DOHH2 (cell line): Measurements from ENCODE around the gene MBD5.

ENCODE experiments used
- H3F3A ChIP-seq: fragments of 200-600 bp; sonication (generic), shearing (Covaris generic); 2 replicates; pipeline ENCODE4 v1.6.0; 2016; ENCODE audit warnings: antibody characterized with exemption, mild to moderate bottlenecking; ENCODE audit not compliant: control insufficient read depth, insufficient read depth
- H3K27ac ChIP-seq: fragments of 200-600 bp; sonication (generic); 2 replicates; pipeline ENCODE4 v1.5.1; 2014; ENCODE audit warnings: low read depth, mild to moderate bottlenecking, low read length, moderate library complexity
- H3K27me3 ChIP-seq: fragments of 200-600 bp; sonication (generic); 2 replicates; pipeline ENCODE4 v1.6.1; 2014; ENCODE audit warnings: mild to moderate bottlenecking, low read length, mixed read lengths; ENCODE audit not compliant: control insufficient read depth
- H3K36me3 ChIP-seq: fragments of 200-600 bp; sonication (generic); 2 replicates; pipeline ENCODE4 v1.6.1; 2014; ENCODE audit warnings: mild to moderate bottlenecking, low read length, moderate library complexity, mixed read lengths; ENCODE audit not compliant: control insufficient read depth
- H3K4me1 ChIP-seq: fragments of 200-600 bp; sonication (generic); 2 replicates; pipeline ENCODE4 v1.6.1; 2014; ENCODE audit warnings: mild to moderate bottlenecking, low read length, mixed read lengths; ENCODE audit not compliant: control insufficient read depth
- H3K4me2 ChIP-seq: fragments of 200-600 bp; sonication (generic); 2 replicates; pipeline ENCODE4 v1.6.0; 2014; ENCODE audit warnings: mild to moderate bottlenecking, low read length, moderate library complexity
- H3K4me3 ChIP-seq: fragments of 200-600 bp; sonication (generic); 2 replicates; pipeline ENCODE4 v1.5.1; 2014; ENCODE audit warnings: mild to moderate bottlenecking, low read length, mixed read lengths
- H3K79me2 ChIP-seq: fragments of 200-600 bp; sonication (generic); 2 replicates; pipeline ENCODE4 v1.6.1; 2014; ENCODE audit warnings: mild to moderate bottlenecking, low read length, mixed read lengths; ENCODE audit not compliant: control insufficient read depth
- H3K9me2 ChIP-seq: fragments of 200-600 bp; sonication (generic); replicated peaks from 2 replicates; pipeline ENCODE4 v1.6.1; 2014; ENCODE audit warnings: mild to moderate bottlenecking, low read length, mixed read lengths; ENCODE audit not compliant: control insufficient read depth
- H3K9me3 ChIP-seq: fragments of 200-600 bp; sonication (generic); 2 replicates; pipeline ENCODE4 v1.6.1; 2014; ENCODE audit warnings: antibody characterized with exemption, low read length, mixed read lengths; ENCODE audit not compliant: control insufficient read depth, insufficient read depth
- H4K20me1 ChIP-seq: fragments of 200-600 bp; sonication (generic); 2 replicates; pipeline ENCODE4 v1.6.0; 2014; ENCODE audit warnings: low read depth, mild to moderate bottlenecking, antibody characterized with exemption, low read length, moderate library complexity; ENCODE audit not compliant: control insufficient read depth, insufficient read depth
- EZH2phosphoT487 ChIP-seq: fragments of 200-600 bp; sonication (generic); IDR thresholded peaks from 2 replicates; pipeline ENCODE4 v1.6.1; 2017; ENCODE audit warnings: borderline replicate concordance, mild to moderate bottlenecking, antibody characterized with exemption, low read length, moderate library complexity, mixed read lengths
- TF ChIP-seq, protein P1 (sequence below): fragments of 200-600 bp; sonication (generic); IDR thresholded peaks from one replicate; pipeline ENCODE4 v1.5.1; 2014; ENCODE audit warnings: antibody characterized with exemption, mild to moderate bottlenecking, low read depth, low read length; ENCODE audit not compliant: poor library complexity, severe bottlenecking

The MBD5 gene

DNA sequence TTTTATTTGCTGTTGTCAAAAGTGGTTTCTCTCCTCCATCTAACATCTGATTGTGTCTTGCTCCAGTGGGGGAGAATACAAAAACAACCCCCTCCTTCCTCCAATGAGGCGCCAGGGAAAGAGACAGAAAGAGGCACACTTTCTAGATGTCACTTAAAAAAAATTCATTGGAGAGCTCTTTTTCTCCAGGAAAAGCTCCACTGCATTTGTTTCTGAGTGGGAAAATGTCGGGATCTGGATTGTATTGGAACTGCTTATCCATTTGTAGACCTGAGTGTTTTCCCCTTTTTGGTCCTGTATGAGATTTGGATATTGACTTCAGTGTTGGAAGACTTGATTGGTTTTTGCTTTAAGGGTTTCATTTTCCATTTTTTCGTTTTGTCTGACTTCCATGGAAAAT lies 995 bp downstream of the MBD5 start:
- H3K79me2 ChIP-seq = peaks cover 84% of the 10 kb centered on the region
- H3K36me3 ChIP-seq = no peaks in the 10 kb centered on the region
- no peaks in the 10 kb centered on the region for H3K9me3 ChIP-seq
- peaks cover 27% of the 10 kb centered on the region for H3K4me1 ChIP-seq
- no peaks in the 10 kb centered on the region for H3K27me3 ChIP-seq
- H3K27ac ChIP-seq = peak overlapping the region; percentile 68
- TF ChIP-seq, protein P1, sequence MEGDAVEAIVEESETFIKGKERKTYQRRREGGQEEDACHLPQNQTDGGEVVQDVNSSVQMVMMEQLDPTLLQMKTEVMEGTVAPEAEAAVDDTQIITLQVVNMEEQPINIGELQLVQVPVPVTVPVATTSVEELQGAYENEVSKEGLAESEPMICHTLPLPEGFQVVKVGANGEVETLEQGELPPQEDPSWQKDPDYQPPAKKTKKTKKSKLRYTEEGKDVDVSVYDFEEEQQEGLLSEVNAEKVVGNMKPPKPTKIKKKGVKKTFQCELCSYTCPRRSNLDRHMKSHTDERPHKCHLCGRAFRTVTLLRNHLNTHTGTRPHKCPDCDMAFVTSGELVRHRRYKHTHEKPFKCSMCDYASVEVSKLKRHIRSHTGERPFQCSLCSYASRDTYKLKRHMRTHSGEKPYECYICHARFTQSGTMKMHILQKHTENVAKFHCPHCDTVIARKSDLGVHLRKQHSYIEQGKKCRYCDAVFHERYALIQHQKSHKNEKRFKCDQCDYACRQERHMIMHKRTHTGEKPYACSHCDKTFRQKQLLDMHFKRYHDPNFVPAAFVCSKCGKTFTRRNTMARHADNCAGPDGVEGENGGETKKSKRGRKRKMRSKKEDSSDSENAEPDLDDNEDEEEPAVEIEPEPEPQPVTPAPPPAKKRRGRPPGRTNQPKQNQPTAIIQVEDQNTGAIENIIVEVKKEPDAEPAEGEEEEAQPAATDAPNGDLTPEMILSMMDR = no peak
- no peak for TF ChIP-seq EZH2phosphoT487
- H3K4me3 ChIP-seq = peak overlapping the region; percentile 99
- no peaks in the 10 kb centered on the region for H3K9me2 ChIP-seq
- no peaks in the 10 kb centered on the region for H3F3A ChIP-seq
- peak overlapping the region; percentile 80 for H3K4me2 ChIP-seq
- H4K20me1 ChIP-seq = no peaks in the 10 kb centered on the region

DNA sequence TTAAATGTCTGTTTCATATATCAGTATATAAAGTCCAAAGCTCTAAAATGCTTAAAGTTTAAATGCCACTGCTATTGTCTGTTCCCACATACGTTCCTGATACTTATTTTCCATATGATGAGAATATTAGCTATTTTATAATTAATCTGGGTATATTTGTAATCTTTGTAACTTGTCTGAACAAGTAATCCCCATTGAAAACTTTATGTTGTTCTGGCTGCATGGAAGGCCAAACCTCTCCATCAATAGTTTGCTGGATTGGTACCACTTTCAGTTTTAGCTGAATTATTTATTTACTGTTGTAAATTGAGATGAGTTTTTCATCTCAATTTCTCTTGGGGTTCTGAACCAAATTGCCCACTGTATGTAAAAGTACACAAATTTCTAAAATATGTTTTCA lies 1.5 kb downstream of the MBD5 start:
- Histone ChIP-seq H3K27me3 (no peaks in the 10 kb centered on the region), H3K27ac (no peak overlapping the region), H3F3A (no peaks in the 10 kb centered on the region), H3K9me2 (no peaks in the 10 kb centered on the region), H3K4me3 (peak overlapping the region; percentile 99), H4K20me1 (no peaks in the 10 kb centered on the region), H3K9me3 (no peaks in the 10 kb centered on the region), H3K4me1 (peaks cover 27% of the 10 kb centered on the region), H3K4me2 (peak overlapping the region; percentile 80), H3K36me3 (no peaks in the 10 kb centered on the region), H3K79me2 (peaks cover 80% of the 10 kb centered on the region)
- TF ChIP-seq, protein P1 = no peak
- no peak for TF ChIP-seq EZH2phosphoT487

DNA sequence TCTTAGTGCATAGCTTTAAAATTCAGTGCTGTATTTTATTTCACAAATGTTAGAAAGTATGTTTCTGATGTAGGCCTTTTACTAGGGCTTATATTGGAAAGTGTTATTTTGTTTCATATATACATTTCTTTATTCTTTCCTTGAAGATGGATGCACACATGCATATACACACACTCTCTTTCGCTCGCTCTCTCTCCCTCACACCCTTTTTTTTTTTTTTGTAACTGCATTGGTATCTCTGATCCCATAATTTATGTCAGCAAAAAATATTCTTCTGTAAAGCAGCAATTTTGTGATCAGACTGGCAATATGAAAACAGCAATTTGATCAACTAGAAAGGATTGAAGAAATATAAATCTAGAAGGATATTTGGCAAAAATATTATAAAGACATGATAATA lies 2.0 kb downstream of the MBD5 start:
- Histone ChIP-seq H3K27me3 (no peaks in the 10 kb centered on the region), H4K20me1 (no peaks in the 10 kb centered on the region), H3K4me1 (peaks cover 27% of the 10 kb centered on the region), H3K9me3 (no peaks in the 10 kb centered on the region), H3K36me3 (no peaks in the 10 kb centered on the region), H3K27ac (no peak overlapping the region), H3K9me2 (no peaks in the 10 kb centered on the region), H3K79me2 (peaks cover 74% of the 10 kb centered on the region), H3K4me3 (peak overlapping the region; percentile 99), H3K4me2 (peak overlapping the region; percentile 80), H3F3A (no peaks in the 10 kb centered on the region)
- TF ChIP-seq, protein P1 = no peak
- no peak for TF ChIP-seq EZH2phosphoT487
